ENCODE results near the gene FES.
"Not testable (repeated sequence)": the region's sequence is repeated elsewhere in the genome, so short reads cannot be mapped to it uniquely, and the experiment has no call there.

The FES gene

DNA sequence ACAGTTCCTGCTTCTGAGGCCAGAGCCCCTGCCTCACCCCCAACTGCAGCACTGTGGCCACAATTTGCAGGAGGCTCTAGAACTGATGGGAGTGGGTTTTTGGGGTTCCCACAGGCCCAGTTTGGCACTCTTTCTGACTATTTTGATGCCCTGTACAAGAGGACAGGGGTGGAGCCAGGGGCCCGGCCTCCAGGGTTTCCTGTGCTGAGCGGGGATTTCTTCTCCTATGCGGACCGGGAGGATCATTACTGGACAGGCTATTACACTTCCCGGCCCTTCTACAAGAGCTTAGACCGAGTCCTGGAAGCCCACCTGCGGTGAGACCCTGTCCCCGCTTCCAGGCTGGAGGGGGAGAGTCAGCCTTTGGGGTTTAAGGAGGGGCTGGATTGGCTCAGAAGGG is 25.7 kb downstream of the FES start:
- no peak for DNase-seq (ENCODE audit: low read depth in 2 of 2)

DNA sequence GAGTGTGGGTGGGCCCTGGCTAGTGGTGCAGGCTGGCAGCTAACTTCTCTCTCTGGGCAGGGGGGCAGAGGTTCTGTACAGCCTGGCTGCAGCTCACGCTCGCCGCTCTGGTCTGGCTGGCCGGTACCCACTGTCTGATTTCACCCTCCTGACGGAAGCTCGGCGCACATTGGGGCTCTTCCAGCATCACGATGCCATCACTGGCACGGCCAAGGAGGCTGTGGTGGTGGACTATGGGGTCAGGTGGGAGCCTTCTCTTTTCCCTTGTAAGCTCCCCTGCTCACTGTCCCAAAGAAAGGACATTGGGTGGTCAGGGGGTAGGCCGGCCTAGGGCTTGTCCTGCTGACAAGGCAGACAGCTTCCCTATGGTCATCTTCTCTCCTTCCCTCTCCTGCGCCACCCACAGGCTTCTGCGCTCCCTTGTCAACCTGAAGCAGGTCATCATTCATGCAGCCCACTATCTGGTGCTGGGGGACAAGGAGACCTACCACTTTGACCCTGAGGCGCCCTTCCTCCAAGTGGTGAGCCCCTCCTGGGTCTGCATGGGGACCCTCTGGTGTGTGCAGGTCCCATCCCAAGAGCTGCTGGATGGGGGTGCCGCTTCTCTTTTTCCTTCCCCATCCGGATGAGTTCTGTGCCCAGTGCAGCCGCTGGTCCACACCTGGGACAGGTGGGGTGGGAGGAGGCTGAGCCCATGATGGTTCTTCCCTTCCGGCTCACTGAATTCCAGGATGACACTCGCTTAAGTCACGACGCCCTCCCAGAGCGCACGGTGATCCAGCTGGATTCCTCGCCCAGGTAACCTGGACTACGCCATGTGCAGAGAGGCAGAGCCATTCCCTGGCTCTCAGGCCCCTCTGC is 26.4 kb downstream of the FES start:
- no peak for DNase-seq (ENCODE audit: low read depth in 2 of 2)

GRCh38 chr15:90911302-90911623 is 27.0 kb downstream of the FES start:
- DNase-seq (ENCODE audit: low read depth in 2 of 2), result no peak

DNA sequence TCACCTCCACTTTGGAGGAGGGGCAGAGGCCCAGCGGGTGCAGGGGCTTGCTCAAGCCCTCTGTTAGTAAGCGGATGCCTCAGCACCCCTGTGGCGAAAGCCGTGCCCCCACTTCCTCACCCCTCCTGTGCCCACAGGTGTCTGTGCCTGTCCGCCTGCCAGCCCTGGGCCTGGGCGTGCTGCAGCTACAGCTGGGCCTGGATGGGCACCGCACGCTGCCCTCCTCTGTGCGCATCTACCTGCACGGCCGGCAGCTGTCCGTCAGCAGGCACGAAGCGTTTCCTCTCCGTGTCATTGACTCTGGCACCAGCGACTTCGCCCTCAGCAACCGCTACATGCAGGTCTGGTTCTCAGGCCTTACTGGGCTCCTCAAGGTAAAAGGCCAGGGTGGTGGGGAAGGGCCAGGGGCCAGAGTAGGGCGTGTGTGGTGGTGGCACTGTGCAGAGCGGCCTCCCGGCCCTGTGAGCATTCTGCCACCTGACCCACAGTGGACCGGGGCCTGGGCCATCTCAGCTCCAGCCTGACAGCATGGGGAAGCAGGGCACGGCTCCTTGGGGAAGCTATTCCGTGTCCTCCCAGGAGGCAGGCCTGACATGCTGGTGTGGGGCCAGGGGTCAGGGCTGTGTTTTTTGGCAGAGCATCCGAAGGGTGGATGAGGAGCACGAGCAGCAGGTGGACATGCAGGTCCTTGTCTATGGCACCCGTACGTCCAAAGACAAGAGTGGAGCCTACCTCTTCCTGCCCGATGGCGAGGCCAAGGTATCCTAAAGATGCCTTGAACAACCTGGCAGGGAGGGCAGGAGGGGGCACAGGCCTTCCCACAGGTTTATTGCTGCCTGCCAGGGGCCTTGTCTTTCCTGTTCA is 27.8 kb downstream of the FES start:
- no peak for DNase-seq (ENCODE audit: low read depth in 2 of 2)

GRCh38 chr15:90912770-90913075 is 28.4 kb downstream of the FES start:
- DNase-seq (ENCODE audit: low read depth in 2 of 2), result no peak

- DNase-seq (ENCODE audit: low read depth in 2 of 2), result no peak
These were observed 29.2 kb downstream of the FES start for GRCh38 chr15:90913398-90913944.

DNA sequence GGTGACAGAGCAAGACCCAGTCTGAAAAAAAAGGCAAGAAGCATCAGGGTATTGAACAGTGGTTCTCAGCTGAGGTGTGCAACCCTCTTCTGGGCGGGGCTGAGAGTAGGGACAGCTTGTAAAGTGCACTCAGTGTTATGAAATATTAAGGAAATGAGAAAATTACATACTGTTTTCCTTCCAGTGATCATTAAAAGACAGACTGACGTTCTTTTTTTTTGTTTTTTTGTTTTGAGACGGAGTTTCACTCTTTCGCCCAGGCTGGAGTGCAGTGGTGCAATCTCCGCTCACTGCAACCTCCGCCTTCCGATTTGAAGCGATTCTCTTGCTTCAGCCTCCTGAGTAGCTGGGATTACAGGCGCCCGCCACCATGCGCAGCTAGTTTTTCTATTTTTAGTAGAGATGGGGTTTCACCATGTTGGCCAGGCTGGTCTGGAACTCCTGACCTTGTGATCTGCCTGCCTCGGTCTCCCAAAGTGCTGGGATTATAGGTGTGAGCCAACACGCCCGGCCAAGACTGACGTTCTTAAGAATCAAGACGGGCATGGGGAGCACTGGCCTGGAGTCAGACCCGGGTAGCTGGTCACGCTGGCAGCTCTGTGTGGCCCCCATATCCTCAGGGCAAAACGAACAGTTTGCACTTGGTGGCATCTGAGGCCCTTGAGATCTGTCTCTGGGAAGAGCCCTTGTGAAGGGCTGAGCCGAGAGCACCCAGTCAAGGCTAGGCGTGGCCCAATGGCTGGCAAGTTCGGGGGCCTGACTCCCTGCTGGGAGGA is 30.2 kb downstream of the FES start:
- no peak for DNase-seq (ENCODE audit: low read depth in 2 of 2)

DNA sequence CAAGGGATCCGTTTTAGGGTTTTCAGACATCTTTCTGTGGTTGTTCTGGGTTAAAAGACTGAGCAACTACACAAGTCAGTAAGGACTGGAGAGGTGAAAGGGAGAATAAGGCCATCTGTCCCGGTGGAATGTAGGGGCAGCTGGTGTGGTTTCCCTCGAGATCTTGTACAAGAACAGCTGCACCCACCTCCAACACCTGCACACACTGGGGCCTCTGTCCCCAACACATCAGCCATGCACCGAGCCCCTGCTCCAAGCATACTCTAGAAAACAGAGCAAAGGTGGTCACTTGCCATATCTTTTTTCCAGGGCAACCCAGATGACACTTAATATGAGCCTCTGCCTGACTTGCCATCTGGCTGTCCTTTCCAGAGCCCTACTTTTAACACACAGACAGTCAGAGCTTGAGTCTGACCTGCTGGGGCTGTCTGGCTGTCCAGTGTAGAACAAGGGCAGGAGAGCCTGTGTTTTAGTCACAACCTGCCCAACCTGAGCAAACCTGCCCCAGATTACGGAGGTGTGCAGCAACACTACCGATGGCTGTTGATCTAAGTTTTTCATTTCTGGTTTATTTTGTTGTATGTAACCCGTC is 31.0 kb downstream of the FES start:
- no peak for DNase-seq (ENCODE audit: low read depth in 2 of 2)

GRCh38 chr15:90915808-90916440 is 31.6 kb downstream of the FES start:
- DNase-seq (ENCODE audit: low read depth in 2 of 2), result no peak

- DNase-seq (ENCODE audit: low read depth in 2 of 2), result no peak
These were observed 32.2 kb downstream of the FES start for GRCh38 chr15:90916461-90916860.

DNA sequence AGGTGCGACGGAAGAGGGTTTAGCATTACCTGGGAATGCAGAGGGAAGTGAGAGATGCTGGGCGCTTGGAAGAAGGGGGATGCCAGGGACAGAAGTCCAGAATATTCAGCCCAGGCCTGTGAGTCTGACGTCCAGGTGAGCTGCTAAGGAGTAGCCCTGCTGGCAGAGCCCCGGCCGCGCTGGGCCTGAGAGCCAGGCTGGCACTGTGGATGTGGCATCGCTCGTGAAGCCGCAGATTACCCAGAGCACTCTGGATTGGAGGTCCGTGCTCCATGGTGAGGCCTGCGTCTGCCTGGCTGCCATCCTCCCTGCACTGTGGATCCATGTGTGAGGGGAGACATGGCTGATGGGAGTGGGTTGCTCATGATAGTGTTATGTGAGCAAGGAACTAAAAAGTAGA is 33.3 kb downstream of the FES start:
- no peak for DNase-seq (ENCODE audit: low read depth in 2 of 2)

DNA sequence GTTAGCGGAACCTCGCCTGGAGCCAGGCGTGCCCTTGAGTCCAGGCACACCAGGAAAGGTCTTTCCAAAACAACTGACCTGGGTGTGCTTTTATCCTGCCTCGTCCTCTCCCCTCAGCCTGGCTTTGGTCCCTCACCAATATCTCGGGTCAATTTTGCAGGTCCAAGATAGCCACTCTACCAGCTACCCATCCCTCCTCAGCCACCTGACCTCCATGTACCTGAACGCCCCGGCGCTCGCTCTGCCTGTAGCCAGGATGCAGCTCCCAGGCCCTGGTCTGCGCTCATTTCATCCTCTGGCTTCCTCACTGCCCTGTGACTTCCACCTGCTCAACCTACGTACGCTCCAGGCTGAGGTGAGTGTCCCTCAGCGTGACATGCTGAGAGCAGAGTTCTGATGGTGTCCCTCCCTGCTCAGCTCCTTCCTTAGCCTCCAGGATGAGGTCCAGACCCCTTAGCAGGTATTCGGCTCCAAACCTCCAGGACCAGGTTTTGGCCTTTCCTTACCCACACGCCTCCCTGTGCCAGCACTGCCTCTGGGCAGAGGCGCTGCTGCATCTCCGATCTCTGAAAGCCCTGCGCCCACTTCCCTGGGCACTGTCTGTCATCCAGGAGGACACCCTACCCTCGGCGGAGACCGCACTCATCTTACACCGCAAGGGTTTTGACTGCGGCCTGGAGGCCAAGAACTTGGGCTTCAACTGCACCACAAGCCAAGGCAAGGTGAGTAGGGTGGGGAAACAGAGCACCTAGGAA is 33.9 kb downstream of the FES start:
- no peak for DNase-seq (ENCODE audit: low read depth in 2 of 2)

GRCh38 chr15:90918835-90919234 is 34.5 kb downstream of the FES start:
- no peak for DNase-seq (ENCODE audit: low read depth in 2 of 2)

DNA sequence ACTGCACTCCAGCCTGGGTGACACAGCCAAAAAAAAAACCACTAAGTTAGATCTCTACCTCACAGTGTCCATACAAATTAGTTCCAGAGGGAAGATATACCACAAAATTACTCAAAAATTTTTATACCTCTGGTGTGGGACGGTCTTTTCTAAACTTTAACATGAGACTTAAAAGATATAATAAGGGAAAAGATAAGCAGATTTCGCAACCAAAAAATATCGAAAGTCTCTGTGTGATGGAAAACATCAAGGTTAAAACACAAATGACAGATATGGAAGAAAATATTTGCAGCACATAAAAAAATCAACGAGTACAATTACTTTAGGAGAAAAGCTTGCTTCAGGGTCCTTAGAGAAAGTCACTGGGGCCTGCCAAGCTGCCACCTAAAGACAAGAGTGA is 37.6 kb downstream of the FES start:
- DNase-seq (ENCODE audit: low read depth in 2 of 2), result no peak

GRCh38 chr15:90922712-90923322 is 38.5 kb downstream of the FES start:
- DNase-seq (ENCODE audit: low read depth in 2 of 2), result not testable (repeated sequence)

DNA sequence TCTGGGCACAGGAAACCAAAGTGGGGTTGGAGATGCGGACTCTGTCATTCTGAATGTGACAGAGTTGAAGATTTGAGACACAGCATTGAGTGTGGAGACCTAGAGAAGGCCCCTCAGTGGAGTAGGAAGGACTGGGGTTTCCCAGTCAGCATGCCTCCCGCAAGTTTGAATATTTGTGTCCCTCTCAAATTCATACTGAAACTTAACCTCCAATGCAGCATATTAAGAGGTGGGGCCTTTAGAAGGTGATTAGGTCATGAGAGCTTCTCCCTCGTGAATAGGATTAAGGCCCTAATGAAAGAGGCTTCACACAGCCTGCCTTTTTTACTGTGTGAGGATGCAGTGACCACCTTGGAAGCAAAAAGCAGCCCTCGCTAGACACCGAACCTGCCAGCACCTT is 40.1 kb downstream of the FES start:
- DNase-seq (ENCODE audit: low read depth in 2 of 2), result no peak

- not testable (repeated sequence) for DNase-seq (ENCODE audit: low read depth in 2 of 2)
These were observed 42.5 kb downstream of the FES start for GRCh38 chr15:90926766-90927165.

DNA sequence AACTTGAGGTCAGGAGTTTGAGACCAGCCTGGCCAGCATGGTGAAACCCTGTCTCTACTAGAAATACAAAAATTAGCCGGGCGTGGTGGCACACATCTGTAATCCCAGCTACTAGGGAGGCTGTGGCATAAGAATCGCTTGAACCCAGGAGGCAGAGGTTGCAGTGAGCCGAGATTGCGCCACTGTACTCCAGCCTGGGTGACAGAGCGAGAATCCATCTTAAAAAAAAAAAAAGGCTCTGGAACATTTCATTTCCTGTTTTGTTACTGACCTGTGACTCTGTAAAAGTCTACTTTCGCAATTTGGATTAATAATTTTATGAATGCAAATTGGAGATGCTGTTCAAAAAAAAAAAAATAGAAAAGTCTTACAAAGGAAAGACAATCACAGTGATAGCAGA is 43.8 kb downstream of the FES start:
- DNase-seq (ENCODE audit: low read depth in 2 of 2), result not testable (repeated sequence)

- DNase-seq (ENCODE audit: low read depth in 2 of 2), result no peak
These were observed 45.1 kb downstream of the FES start for GRCh38 chr15:90929246-90930019.
